Measurements from ENCODE around the gene OR51Q1.

The OR51Q1 gene

GRCh38 chr11:5421811-5422210, at the start of gene OR51Q1:
Gene OR51Q1 (plus strand): TSS chr11:5422111. CDS start chr11:5422201, 90 bp downstream.
- TF ChIP-seq HDGF (IDR thresholded peaks at IDR 0.05; ENCODE audit: borderline replicate concordance) (no peak), ZNF384 (IDR thresholded peaks at IDR 0.05) (no peak), BHLHE40 (IDR thresholded peaks at IDR 0.05; ENCODE audit: borderline replicate concordance) (no peak), SUZ12 (IDR thresholded peaks at IDR 0.05) (no peak), SP1 (IDR thresholded peaks at IDR 0.05) (no peak), ELF4 (IDR thresholded peaks at IDR 0.05) (no peak), CTBP1 (IDR thresholded peaks at IDR 0.05; ENCODE audit: borderline replicate concordance) (no peak)
- POLR2A ChIA-PET, result no interaction called here
- no peak for DNase-seq (ENCODE audit: extremely low spot score)
- CTCF ChIA-PET, result no interaction called here

GRCh38 chr11:5380740-5381342, 41.1 kb upstream of the OR51Q1 start:
- ChIA-PET CTCF (interaction anchor here (0.6 kb wide), 1 partner anchor 204 kb away, joined by 7 read pairs; no protein-coding TSS in a partner anchor), POLR2A (no interaction called here)
- DNase-seq (ENCODE audit: extremely low spot score), result peak; percentile 60
- TF ChIP-seq FOXK2 (IDR thresholded peaks at IDR 0.05) (no peak), SP1 (IDR thresholded peaks at IDR 0.05) (no peak), PKNOX1 (IDR thresholded peaks at IDR 0.05) (no peak), BHLHE40 (IDR thresholded peaks at IDR 0.05; ENCODE audit: borderline replicate concordance) (no peak), ELF4 (IDR thresholded peaks at IDR 0.05) (no peak), FOXA1 (IDR thresholded peaks at IDR 0.05) (no peak), HDGF (IDR thresholded peaks at IDR 0.05; ENCODE audit: borderline replicate concordance) (no peak), FOXM1 (IDR thresholded peaks at IDR 0.05; ENCODE audit: borderline replicate concordance) (no peak), NFRKB (IDR thresholded peaks at IDR 0.05) (no peak), ZNF384 (IDR thresholded peaks at IDR 0.05) (no peak), L3MBTL2 (conservative IDR thresholded peaks at IDR 0.05) (no peak), TARDBP (IDR thresholded peaks at IDR 0.05) (no peak)

- ChIA-PET POLR2A (no interaction called here), CTCF (interaction anchor here (0.7 kb wide), 1 partner anchor 456 kb away, joined by 4 read pairs; no protein-coding TSS in a partner anchor)
- TF ChIP-seq NFRKB (IDR thresholded peaks at IDR 0.05), result no peak
- TF ChIP-seq ELF4 (IDR thresholded peaks at IDR 0.05), result no peak
- TF ChIP-seq ZNF384 (IDR thresholded peaks at IDR 0.05), result no peak
- TF ChIP-seq SUZ12 (IDR thresholded peaks at IDR 0.05), result no peak
- TF ChIP-seq FOXA1 (IDR thresholded peaks at IDR 0.05), result no peak
- TF ChIP-seq BHLHE40 (IDR thresholded peaks at IDR 0.05; ENCODE audit: borderline replicate concordance), result no peak
- no peak for TF ChIP-seq PKNOX1 (IDR thresholded peaks at IDR 0.05)
- no peak for TF ChIP-seq ARNT (IDR thresholded peaks at IDR 0.05)
- TF ChIP-seq L3MBTL2 (conservative IDR thresholded peaks at IDR 0.05), result no peak
- no peak for TF ChIP-seq FOXK2 (IDR thresholded peaks at IDR 0.05)
- no peak for TF ChIP-seq CTBP1 (IDR thresholded peaks at IDR 0.05; ENCODE audit: borderline replicate concordance)
- TF ChIP-seq TARDBP (IDR thresholded peaks at IDR 0.05), result no peak
- DNase-seq (ENCODE audit: extremely low spot score), result no peak
Observed at GRCh38 chr11:5383576-5383975, 38.3 kb upstream of the OR51Q1 start, which contains the start of gene OR51M1. Gene OR51M1 (plus strand): TSS chr11:5383812. CDS start chr11:5389399, 5,587 bp downstream.

GRCh38 chr11:5384335-5384734, 37.6 kb upstream of the OR51Q1 start:
- TF ChIP-seq ARNT (IDR thresholded peaks at IDR 0.05), result no peak
- POLR2A ChIA-PET, result no interaction called here
- CTCF ChIA-PET, result no interaction called here
- no peak for DNase-seq (ENCODE audit: extremely low spot score)

GRCh38 chr11:5390210-5390609, 31.7 kb upstream of the OR51Q1 start:
- TF ChIP-seq ZNF384 (IDR thresholded peaks at IDR 0.05) (no peak), SP1 (IDR thresholded peaks at IDR 0.05) (no peak), TARDBP (IDR thresholded peaks at IDR 0.05) (no peak), L3MBTL2 (conservative IDR thresholded peaks at IDR 0.05) (no peak), LEF1 (IDR thresholded peaks at IDR 0.05; ENCODE audit: borderline replicate concordance) (no peak), FOXK2 (IDR thresholded peaks at IDR 0.05) (no peak), CTBP1 (IDR thresholded peaks at IDR 0.05; ENCODE audit: borderline replicate concordance) (no peak), SUZ12 (IDR thresholded peaks at IDR 0.05) (no peak), FOXM1 (IDR thresholded peaks at IDR 0.05; ENCODE audit: borderline replicate concordance) (no peak), NFRKB (IDR thresholded peaks at IDR 0.05) (no peak), FOXA1 (IDR thresholded peaks at IDR 0.05) (no peak)
- DNase-seq (ENCODE audit: extremely low spot score), result no peak
- CTCF ChIA-PET, result no interaction called here
- POLR2A ChIA-PET, result no interaction called here

- ChIA-PET CTCF (no interaction called here), POLR2A (no interaction called here)
- DNase-seq (ENCODE audit: extremely low spot score), result no peak
- TF ChIP-seq NFRKB (IDR thresholded peaks at IDR 0.05) (no peak), L3MBTL2 (conservative IDR thresholded peaks at IDR 0.05) (no peak), FOXM1 (IDR thresholded peaks at IDR 0.05; ENCODE audit: borderline replicate concordance) (no peak), CTBP1 (IDR thresholded peaks at IDR 0.05; ENCODE audit: borderline replicate concordance) (no peak), SP1 (IDR thresholded peaks at IDR 0.05) (no peak), LEF1 (IDR thresholded peaks at IDR 0.05; ENCODE audit: borderline replicate concordance) (no peak), HDGF (IDR thresholded peaks at IDR 0.05; ENCODE audit: borderline replicate concordance) (no peak), ARNT (IDR thresholded peaks at IDR 0.05) (no peak), ZNF384 (IDR thresholded peaks at IDR 0.05) (no peak)
Observed at GRCh38 chr11:5394091-5394490, 27.8 kb upstream of the OR51Q1 start.

GRCh38 chr11:5398936-5399335, 23.0 kb upstream of the OR51Q1 start:
- CTCF ChIA-PET, result no interaction called here
- DNase-seq (ENCODE audit: extremely low spot score), result no peak
- POLR2A ChIA-PET, result no interaction called here
- TF ChIP-seq FOXM1 (IDR thresholded peaks at IDR 0.05; ENCODE audit: borderline replicate concordance), result no peak
- TF ChIP-seq LEF1 (IDR thresholded peaks at IDR 0.05; ENCODE audit: borderline replicate concordance), result no peak
- no peak for TF ChIP-seq SP1 (IDR thresholded peaks at IDR 0.05)
- TF ChIP-seq L3MBTL2 (conservative IDR thresholded peaks at IDR 0.05), result no peak
- no peak for TF ChIP-seq ZNF384 (IDR thresholded peaks at IDR 0.05)
- TF ChIP-seq NFRKB (IDR thresholded peaks at IDR 0.05), result no peak
- no peak for TF ChIP-seq SUZ12 (IDR thresholded peaks at IDR 0.05)
- no peak for TF ChIP-seq HDGF (IDR thresholded peaks at IDR 0.05; ENCODE audit: borderline replicate concordance)
- TF ChIP-seq BHLHE40 (IDR thresholded peaks at IDR 0.05; ENCODE audit: borderline replicate concordance), result no peak

All from HEK293T (cell line).